ENCODE data around the gene HDAC9.
"Not testable (repeated sequence)": the region's sequence is repeated elsewhere in the genome, so short reads cannot be mapped to it uniquely, and the experiment has no call there.

The HDAC9 gene

DNA sequence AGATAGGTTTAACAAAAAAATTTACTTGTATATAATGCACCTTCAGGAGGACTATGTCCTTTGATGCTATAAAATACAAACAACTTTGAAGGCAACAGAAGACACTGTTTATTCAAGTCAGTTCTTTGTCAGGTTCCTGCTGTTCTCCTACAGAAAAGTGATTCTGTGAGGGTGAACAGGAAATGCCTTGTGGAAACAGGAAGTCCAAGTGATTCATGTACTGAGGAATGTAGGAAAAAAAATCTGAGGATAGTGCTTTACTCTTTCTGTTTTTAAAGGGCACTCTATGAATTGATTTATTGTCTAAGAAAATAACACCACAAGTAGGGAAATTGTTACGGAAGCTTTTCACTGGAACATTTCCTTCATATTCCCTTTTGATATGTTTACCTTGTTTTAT is 171.9 kb downstream of the HDAC9 start:
- no peak for DNase-seq

DNA sequence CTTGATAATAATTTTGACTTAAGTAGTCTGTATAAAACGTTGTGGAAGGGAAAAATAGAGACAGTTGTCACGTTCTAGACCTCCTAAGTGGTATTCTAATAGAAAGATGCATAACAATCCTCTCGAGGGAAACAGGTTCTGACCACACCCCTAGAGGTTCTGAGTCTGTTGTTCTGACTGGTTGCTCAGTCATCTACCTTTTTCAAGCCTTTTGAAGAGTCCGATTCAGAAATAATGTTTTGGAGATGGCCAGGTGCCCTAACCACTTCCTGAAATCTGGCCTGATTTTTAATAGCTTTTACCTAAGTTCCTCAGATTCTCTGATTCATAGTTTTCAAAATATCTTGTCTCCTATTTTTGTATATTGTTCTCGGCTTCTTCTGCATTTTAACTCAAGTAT is 175.6 kb downstream of the HDAC9 start:
- no peak for DNase-seq

DNA sequence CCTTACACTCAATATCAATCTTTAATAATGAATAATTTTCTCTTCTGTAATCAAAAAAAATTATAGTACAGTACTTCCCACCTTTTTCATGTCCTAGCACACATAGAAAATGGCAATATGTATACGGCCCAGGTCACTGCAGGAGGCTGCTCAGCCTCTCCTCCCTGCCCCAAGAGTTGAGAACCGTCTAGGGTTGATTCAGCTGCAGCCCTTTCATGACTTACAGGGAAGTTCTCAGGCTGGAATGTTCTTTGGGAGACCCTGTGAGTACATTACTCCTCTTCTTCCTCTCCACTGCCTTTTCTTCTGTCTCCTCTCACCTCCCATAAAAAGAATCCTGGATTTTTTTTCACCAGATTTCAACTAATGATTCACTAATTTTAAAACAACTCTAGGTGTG is 180.0 kb downstream of the HDAC9 start:
- DNase-seq: no peak

DNA sequence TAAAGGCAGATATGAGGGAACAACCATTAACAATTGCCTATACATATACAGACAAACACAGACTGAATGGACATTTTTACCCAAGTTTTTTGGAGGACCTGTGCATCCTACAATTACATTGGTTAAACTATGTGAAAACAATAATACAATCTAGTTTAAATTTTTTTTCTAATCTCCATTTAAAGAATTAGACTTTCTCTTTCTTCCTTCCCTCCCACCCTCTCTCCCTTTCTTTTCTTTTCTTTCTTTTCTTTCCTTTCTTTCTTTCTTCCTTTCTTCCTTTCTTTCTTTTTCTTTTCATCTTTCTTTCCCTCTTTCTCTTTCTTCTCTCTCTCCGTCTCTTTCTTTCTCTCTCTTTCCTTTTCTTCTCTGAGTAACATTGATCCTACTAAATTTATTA is 183.7 kb downstream of the HDAC9 start:
- DNase-seq: no peak

- DNase-seq: no peak
Measured at GRCh38 chr7:18680576-18680975, 185.0 kb downstream of the HDAC9 start.

DNA sequence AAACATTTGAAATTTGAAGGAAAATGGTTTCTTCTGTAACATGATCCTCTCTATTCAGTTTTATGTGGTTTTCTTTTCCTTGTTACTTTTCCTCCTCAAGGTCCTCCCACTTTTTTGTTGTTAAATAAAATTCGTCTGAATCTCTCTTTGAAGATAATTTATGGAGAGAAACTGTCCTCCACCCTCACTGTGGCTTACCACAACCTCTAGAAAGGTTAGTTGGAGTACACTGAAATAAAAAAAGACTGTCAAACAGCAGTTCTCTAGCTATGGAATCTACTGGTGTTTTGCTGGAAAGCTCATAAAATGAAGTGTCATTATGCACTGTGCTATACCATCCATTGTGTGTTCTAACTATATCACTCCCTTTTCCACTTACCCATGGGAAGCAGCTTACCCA is 189.4 kb downstream of the HDAC9 start:
- no peak for DNase-seq

DNA sequence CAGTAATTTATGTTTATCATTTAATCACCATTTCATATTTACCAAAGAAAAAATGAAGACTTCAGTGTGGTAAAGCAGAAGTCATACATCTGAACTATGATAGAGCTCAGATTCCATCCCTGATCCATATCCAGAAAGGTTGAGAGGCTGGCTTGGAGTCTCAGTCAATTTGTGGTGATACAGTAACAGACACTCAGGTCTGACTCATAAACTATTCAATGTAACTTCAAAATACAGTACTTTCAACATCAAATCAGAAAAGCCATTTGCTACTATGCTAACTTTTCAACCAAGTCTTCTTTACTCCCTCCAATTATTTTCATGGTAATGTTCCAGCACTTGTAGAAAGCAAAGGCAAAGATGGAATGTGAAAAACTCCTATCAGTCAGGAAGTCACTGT is 190.4 kb downstream of the HDAC9 start:
- DNase-seq: no peak

GRCh38 chr7:18689551-18689950 is 194.0 kb downstream of the HDAC9 start:
- no peak for DNase-seq

DNA sequence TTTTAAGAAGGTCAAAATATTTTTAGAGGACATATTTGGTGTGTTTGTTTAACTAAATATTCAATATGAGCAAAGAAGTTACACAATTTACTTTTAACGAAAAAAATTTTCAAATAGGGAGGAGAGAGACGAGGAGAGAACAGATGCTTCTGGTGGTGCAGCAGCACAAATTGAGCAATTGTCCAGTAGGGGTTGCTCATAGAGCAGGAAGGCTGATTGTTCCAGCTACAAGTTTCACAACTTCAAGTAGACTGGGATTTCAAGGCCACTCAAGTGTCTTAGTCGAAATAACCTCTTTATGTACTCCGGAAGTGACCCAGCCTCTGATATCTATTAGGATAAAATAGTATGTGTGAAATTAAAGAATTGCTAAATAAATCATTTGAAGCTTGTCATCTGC is 197.9 kb downstream of the HDAC9 start:
- DNase-seq: no peak

DNA sequence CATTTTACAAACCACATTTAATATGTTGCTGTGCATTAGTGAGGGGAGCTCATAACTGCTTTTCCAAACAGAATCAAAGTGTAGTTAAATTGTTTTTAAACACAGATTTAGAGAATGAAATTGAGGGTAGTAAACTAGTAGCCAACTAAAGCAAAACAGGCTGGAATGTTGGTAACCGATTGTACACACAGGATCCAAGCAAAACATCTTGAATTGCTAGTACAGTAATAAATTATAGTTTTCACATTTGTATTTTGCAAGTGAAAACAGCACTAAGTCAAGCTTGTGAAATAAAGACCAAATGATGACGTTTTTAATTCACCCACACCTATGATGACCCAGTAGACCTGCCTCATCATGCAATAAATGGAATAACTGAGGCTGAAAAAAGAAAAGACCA is 198.3 kb downstream of the HDAC9 start:
- no peak for DNase-seq

GRCh38 chr7:18694484-18694883 is 198.9 kb downstream of the HDAC9 start:
- DNase-seq: no peak

- DNase-seq: no peak
Measured at GRCh38 chr7:18694911-18695310, 199.4 kb downstream of the HDAC9 start.

DNA sequence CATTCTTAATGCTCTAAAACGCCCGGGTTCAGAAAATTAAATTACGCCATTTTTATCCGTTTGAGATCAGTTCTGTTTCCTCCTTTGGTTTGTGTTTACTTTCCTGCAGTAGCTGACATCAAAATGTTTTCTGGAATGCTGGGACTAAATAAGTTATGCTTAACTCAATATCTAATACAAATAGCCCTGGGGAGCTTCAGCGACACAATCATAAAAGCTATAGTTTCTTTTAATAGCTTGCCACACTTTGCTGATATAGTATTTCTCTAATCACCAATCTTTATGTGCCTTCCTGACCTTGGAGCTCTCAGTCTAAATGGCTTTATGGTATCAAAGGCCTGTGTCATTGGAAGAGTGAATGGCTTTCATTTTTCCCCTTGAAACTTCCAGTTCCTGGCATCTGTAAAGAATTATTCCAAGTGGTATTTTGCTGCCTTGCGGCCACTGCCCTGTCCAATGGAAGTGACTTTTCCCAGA is 202.7 kb downstream of the HDAC9 start:
- no peak for DNase-seq

DNA sequence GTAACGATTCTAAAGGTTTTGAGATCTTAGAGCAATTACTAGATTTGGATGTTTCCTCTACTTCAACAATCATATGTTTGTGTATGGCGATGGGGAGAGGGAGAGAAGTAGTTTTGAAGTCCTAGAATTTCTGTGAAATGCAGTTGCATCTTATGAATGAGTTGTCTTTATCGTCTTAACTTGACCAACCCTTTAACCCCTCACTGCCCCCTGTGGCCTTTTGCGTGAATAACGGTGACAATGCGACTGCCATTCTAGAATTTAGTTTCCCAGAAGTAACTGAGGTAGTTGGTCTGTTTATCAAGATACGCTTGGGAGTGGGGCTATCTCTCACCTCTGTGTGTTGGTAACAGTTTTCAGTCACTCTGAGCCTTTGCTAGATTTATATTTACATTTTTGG is 204.6 kb downstream of the HDAC9 start:
- no peak for DNase-seq

DNA sequence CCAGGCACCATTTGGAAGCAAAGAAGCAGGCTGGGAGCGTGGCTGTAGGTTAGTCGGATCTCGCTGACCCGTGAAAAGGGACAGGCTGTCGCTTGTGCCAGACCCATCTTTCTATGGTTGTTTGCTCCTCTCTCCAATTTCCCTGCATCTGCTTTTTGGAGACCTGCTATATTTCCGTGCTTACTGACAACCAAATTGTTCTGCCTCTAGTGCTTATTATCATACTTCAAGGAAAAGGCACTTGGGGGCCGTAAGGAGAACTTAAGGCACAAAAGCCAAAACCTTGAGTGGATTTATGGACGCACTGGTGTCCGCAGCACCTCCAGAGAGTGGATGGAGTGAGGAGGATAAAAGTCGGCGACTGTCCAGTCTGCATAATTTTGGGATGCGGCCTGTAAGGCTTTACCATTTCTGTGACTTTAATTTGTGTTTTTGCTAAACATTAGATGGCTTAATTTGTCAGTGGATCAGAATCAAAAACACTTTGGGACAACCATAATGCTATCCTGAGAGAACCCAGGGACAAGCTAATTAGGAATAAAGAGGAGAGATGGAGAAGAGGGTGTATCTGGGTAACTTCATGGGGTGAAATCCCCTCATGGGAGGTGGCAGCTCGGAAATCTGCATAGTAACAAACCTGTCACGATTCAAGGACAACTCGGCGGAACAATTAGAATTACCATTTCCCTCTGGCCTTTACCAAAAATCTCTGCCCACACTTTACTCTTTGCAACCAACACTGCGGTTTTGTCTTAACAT is 206.7 kb downstream of the HDAC9 start:
- no peak for DNase-seq

DNA sequence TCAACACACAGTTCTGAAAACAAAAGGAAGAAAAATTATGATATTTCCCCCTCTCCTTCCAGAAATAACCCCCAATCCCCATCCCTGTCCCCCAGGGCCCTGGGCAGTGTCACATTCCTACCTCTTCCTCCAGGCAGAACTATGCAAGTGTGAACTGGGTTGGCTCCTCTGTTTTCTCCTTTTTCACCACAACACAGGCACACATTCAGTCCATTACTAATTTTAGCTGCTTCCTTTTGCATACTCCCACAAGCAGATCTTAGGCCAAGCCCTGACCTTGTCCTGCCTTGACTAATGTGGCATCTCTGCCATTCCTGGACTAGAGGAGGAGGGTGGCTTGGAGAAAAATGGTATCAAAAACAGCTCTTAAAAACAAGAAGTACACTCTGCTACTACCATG is 208.1 kb downstream of the HDAC9 start:
- DNase-seq: no peak

DNA sequence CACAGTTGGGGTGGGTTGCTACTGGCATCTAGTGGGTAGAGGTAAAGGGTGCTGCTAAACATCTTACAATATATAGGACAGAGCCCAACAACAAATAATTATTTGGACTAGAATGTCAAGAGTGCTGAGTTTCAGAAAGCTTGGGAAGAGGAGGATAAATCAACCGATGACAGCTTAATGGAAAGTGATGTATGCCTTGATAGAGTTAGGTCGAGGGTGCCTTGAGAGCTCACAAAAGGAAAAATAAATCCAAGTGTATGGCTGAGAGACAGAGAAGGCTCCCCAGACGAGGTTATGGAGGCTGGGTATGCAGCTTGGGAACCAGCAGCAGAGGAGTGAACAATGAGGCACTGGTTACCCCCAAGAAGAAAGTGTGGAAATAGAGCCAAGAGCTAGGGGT is 211.1 kb downstream of the HDAC9 start:
- no peak for DNase-seq

DNA sequence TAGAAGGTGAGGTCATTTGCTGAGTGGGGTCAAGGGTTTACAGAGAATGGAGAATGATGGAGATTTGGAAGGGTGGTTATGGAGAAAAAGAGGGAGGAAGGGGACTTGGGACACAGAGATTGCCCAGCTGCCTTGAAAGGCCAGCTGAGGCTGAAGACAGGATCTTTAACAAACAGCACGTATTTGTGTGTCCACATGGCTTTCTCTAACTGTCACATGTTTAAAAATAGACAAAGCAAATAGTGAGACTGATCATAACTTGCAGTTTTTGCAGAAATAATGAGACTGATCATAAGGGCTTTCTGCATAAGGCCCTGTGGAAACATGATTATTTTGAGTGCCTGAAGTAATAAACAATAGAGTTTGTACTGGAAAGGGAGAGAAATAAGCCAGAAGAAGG is 212.7 kb downstream of the HDAC9 start:
- no peak for DNase-seq

- no peak for DNase-seq
Measured at GRCh38 chr7:18715988-18716387, 220.4 kb downstream of the HDAC9 start.

DNA sequence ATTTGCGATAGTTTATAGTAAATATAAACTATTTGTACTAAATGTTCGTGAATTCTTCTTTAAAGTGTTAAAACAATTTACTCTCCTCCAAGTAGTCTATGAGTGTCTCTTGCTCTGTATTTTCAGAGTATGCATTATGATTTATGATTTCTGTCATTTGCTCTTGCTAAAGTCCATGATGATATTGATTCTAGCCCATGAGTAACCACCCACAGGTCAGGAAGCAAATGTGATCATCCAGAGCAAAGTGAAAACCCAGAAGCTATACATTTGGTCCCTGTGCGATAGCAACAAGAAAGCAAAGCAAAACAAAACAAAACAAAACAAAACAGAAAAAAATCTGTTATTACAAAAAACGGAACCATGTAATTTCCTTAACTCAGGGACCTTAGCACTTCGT is 225.9 kb downstream of the HDAC9 start:
- DNase-seq: no peak

GRCh38 chr7:18724318-18724717 is 228.8 kb downstream of the HDAC9 start:
- DNase-seq: no peak

- DNase-seq: no peak
Measured at GRCh38 chr7:18727115-18727870, 231.7 kb downstream of the HDAC9 start.

GRCh38 chr7:18736012-18736411 is 240.5 kb downstream of the HDAC9 start:
- DNase-seq: not testable (repeated sequence)

GRCh38 chr7:18740579-18740988 is 245.0 kb downstream of the HDAC9 start:
- DNase-seq: no peak
